ENCODE measurements around the gene ADAM10.

Gene ADAM10

DNA sequence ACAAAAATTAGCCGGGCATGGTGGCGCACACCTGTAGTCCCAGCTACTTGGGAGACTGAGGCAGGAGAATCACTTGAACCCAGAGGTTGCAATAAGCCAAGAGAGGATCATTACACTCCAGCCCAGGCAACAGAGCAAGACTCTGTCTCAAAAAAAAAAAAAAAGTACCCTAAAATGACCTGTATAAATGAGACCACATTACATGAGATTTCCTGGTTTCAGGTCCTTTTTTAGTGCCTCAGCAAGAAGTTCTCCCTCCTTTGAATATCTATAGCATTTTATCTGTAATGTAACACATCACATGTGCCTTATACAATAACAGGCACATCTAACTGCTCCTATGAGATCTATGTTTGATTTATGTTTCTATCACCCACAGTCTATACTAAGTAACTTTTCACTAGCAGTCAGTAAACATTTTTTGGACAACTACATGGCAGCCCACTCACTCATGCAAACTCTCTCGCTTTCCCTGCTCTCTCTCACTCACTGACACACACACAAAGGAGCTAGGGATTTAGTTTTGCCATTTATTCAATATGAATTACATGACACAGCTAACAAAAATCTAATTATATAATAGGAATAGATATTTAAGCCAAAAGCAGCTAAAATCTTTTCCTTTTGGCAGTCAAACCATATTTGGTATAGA, 34.1 kb downstream of the ADAM10 start:
- DNase-seq (ENCODE audit: low read depth), result no peak

DNA sequence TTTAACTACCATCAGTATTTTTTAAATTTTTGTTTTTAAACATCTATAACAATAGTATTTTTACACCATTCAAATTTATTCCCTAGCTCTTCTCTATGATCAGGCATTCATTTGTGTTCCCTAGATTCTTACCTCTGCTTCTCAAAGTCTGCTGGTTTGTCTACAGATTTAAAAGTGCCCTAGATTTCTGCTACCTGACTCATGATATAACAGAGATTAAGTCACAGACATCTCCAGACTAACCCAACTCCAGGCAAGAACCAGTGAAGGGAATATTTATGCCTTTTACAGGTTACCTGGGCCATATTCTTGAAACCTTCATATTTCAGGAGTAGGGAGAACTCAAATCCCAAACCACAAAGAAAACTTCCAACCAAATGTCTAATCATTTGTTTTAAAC, 38.8 kb downstream of the ADAM10 start:
- no peak for DNase-seq (ENCODE audit: low read depth)

DNA sequence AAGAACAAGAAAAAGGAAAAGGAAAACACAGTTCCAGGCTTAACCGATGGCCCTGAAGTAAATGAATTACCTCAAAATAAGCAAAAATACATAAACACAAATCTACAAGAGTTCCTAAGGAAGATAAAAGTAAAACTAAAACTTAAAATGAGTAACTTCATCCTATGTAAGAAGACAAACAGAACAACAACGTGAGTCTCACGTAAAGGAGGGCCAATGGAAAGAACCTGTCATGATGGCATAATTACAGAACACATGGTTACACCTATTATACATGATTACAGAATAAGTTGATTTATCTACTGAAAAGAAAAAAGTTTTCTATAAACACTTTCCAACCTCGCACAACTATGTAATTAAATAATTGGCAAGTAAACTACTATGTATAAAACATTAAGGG, 42.1 kb downstream of the ADAM10 start:
- no peak for DNase-seq (ENCODE audit: low read depth)

DNA sequence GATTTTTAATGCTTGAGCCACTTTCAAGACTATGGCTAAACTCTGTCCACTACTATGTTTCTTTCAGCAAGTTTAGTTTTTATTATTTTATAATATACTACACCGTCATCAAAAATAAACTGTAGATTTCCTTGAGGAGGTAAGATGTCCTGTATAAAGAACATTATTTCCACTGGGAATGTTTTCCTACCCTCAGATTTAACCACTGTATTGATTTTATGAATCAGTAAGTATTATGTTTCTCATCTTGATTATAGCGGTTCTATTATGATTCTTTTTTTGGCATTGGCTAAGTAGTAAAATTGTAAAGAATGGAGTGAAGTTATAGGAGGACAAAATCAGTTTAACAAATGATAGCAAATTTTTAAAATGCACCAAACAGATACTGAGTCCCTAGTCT, 44.4 kb downstream of the ADAM10 start:
- no peak for DNase-seq (ENCODE audit: low read depth)

DNA sequence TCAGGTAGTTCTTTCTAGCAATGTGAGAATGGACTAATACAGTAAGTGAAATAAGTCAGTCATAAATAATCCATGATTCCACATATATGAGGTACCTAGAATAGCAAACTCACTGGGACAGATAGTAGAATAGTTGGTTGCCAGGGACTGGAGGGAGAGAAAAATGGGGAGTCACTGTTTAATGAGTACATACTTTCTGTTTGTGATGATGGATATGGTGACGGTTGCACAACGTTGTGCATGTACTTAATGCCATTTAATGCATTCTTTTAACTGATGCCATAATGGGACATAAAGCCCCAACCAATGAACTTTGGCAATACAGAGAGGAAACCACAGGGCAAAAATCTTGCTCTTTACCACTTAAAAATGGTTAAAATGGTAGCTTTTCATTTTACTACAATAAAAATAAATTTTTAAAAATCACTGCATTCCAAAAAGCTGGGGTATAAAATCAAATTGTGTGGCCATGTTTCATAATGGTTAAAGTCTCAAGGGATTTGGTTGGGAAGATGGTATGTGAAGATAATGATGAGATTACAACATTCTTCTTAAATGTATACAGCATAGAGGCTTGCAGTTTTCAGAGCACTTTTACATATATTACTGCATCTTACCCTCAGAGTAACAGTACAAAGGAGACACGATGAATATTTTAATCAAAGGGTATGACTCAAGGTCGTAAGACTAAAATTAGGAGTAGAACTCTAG, 45.2 kb downstream of the ADAM10 start:
- no peak for DNase-seq (ENCODE audit: low read depth)

DNA sequence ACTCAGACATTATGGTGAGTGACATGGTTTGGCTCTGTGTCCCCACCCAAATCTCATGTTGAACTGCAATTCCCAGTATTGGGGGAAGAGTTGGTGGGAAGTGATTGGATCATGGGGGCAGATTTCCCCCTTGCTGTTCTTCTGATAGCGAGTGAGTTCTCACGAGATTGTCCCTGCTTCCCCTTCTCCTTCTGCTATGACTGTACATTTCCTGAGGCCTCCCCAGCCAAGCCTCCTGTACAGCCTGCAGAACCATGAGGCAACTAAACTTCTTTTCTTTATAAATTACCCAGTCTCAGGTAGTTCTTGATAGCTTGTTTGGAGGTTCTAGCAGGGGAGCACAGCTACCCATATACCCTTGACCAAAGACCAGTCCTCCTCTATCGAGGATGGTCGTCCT, 45.9 kb downstream of the ADAM10 start:
- DNase-seq (ENCODE audit: low read depth), result no peak

DNA sequence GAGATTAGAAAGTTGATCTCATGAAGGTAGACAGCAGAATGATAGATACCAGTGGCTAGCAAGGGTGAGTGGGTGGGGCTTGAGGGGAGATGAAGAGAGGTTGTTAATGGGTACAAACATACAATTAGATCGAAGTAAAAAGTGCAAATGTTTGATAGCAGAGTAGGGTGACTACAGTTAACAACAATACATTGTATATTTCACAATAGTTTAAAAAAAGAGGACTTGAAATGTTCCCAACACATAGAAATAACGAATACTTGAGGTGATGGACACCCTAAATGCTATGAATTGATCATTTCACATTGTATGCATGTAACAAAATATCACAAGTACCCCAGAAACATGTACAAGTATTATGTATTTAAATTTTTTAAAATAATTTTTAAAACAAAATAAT, 47.3 kb downstream of the ADAM10 start:
- DNase-seq (ENCODE audit: low read depth), result no peak

DNA sequence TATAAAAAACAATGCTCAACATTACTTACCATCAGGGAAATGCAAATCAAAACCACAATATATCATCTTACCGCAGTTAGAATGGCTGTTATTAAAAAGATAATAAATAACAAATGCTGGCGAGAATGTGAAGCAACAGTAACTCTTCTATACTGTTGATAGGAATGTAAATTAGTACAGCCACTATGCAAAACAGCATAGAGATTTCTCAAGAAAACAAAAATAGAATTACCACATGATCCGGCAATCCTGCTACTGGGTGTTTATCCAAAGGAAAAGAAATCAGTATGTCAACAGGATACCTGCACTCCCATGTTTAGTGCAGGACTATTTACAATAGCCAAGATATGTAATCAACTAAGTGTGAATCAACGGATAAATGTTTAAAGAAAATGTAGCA, 48.1 kb downstream of the ADAM10 start:
- no peak for DNase-seq (ENCODE audit: low read depth)

DNA sequence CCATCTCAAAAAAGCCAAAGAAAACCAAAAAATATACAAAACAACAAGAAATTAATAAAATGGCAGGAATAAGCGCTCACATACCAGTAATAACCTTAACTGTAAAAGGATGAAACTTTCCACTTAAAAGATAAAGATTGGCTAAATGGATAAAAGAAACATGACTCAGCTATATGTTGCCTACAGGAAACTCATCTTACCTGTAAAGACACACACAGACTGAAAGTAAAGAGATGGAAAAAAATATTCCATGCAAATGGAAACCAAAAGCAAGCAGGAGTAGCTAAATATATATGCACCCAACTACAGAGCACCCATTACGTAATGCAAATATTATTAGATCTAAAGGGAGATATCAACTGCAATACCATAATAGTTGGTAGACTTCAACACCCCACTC, 49.7 kb downstream of the ADAM10 start:
- DNase-seq (ENCODE audit: low read depth), result no peak

DNA sequence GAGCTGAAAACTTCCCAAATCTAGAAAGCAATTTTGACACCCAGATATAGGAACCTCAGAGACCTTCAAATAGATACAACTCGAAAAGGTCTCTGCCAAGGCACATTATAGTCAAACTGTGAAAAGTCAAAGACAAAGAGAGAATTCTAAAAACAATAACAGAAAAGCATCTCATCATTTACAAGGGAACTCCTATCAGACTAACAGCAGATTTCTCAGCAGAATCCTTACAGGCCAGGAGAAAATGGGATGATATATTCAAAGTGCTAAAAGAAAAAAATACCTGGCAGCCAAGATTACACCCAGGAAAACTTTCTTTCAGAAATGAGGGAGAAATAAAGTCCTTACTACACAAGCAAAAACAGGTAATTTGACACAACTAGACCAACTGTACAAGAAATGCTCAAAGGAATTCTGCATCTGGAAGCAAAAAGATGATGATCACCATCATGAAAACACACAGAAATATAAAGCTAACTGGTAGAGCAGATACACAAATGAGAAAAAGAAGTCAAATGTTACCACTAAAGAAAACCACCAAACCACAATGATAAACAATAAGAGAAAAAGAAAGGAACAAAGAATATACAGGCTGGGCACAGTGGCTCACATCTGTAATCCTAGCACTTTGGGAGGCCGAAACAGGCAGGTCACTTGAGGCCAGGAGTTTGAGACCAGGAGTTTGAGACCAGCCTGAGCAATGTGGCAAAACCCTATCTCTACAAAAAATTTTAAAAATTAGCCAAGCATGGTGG, 50.4 kb downstream of the ADAM10 start:
- no peak for DNase-seq (ENCODE audit: low read depth)

DNA sequence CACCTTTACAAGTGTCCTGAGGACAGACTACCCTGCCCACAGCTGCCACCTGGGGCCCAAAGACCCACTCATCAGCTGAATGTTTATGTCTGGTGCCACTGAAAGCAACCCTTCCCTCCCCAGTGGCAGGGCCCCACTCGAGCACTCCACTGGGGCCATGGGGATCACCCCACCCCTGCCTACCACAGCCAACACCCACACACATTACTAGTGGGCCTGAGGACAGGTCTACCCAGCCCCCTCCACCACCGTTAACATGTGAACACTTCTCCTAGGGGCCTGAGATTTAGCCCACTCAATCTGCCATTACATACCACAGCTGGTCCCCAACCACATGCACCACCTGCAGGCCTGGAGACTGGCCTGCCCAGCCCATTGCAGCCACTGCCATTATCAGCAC, 52.3 kb downstream of the ADAM10 start:
- DNase-seq (ENCODE audit: low read depth), result no peak

DNA sequence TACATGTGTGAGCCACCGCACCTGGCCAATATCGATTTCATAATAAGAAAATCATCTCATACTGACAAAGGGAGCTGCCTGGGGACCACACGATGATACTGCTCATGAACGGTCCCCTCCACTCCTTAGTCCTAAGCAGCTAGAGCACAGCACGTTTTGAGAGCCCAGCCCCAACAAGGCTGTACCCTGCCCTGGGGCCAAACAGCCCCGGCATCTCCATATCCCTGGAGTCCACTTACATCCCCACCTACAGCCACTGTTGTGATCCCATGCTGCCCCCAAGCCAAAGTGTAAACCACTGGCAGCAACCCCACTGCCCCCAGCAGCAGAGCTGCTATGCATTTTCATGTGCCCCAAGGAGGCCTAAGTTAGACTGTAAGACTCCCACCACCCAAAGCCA, 52.8 kb downstream of the ADAM10 start:
- DNase-seq (ENCODE audit: low read depth), result no peak

DNA sequence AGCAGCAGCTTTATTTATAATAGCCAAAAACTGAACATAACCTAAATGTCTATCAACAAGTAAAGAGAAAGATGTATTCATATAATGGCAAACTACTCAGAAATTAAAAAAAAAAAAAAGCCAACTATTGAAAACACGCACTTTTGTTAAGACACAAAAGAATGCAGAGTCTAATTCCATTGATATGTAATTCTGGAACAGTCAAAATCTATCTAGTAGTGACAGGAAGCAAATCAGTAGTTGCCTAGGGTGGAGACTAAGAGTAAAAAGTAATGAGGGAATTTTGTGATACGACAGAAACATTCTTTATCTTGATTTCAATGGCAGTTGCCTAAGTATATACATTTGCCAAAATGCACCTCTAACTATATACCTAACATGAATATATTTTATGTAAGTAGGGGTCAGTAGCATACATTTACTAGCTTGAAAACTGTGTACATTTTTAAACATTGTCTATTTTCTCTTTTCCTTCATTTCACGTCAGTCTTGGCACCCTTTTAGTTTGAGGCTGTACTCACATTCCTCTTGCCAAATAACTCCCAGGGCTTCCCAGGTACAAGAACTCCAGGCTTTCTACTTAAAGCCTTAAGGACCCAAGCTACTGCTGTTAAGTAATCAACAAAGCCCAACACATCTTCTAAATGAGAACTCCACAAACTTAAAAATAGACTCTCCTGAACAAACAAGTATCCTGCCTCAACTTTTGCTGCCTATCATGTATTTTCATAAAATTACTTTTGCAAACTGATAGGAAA, 54.7 kb downstream of the ADAM10 start:
- no peak for DNase-seq (ENCODE audit: low read depth)

DNA sequence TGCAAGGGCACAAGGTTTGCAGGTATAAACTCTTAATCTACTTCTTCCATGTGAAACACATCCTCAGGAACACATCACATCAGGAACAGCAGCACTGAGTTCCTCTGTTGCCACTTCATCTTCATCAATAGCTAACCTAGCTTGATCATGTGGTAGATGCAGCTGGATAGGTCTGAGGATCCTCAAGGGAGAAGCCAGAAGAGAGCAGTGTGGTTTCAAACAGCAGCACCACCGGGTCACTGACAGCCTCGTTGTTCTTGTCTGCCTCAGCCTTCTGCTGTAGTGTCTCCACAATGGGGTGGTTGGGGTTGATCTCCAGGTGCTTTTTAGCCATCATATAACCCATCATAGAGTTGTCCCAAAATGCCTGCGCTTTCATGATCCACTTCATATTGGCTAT, 58.8 kb downstream of the ADAM10 start:
- no peak for DNase-seq (ENCODE audit: low read depth)

DNA sequence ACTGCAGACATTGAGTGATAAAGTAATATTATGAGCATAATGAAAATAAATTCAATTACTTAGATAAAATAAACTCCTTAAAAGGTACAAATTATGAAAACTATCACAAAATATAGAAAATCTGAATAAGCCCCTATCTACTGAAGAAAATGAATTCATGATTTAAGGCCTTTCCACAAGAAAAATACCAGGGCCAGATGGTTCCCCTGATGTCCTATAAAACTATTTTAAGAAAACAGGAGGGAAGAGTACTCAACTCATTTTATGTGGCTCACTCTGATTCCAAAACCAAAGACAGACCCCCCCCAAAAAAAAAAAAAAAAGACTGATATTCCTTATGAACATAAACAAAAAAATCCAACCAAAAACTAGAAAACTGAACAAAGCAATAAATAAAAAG, 59.9 kb downstream of the ADAM10 start:
- DNase-seq (ENCODE audit: low read depth), result no peak

DNA sequence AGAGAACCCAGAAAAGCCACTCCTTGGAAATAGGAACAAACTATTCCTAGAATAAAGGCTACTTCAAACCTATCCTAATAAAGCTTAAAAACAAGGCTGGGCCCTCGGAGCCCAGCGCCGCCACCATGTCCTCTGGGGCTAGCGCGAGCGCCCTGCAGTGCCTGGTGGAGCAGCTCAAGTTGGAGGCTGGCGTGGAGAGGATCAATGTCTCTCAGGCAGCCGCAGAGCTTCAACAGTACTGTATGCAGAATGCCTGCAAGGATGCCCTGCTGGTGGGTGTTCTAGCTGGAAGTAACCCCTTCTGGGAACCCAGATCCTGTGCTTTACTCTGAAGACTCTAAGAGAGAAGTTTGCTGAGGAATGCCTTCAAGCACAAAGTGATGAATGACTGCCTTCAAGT, 63.2 kb downstream of the ADAM10 start:
- DNase-seq (ENCODE audit: low read depth), result no peak

DNA sequence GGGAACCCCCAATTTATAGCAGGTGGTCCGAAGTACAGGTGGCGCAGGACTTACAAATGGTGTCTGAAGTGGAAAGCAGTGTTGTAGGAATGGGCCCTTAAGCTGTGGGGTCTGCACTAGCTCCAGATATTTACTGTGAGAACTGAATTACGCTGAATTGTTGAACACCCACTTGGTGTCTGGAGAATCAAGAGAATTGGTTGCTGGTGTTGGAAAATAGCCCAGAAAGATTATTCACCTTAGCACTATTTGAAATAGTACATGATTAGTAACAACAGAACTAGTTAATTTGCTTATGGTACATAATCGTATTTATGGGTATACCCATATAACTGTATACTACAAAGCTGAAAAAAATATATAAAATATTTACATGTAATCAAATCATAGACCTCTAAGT, 64.8 kb downstream of the ADAM10 start:
- no peak for DNase-seq (ENCODE audit: low read depth)

DNA sequence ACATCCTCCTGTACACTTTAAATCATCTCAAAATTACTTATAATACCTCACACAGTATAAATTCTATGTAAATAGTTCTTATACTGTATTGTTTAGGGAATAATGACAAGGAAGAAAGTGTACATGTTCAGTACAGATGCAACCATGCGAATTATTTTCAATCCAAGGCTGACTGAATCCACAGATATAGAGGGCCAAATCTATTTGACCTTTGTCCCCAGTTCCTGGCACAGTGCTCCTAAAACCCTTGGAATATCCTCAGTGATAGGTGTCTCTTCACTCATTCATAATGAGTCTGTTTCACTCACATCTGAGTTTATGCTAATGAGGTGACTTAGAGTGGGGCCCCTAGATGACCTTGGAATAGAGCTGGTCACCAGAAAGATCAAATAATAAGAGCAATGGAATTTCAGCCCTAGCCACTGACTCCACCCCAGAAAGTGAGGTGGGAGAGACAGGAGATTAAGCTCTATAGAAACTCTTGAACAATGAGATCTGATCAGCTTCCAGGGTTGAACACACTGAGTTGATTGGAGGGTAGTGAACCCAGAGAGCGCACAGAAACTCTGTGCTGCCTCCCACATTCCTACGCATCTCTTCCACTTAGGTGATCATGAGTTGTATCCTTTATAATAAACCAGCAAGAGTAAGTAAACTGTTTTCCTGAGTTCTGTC, 65.3 kb downstream of the ADAM10 start:
- no peak for DNase-seq (ENCODE audit: low read depth)

DNA sequence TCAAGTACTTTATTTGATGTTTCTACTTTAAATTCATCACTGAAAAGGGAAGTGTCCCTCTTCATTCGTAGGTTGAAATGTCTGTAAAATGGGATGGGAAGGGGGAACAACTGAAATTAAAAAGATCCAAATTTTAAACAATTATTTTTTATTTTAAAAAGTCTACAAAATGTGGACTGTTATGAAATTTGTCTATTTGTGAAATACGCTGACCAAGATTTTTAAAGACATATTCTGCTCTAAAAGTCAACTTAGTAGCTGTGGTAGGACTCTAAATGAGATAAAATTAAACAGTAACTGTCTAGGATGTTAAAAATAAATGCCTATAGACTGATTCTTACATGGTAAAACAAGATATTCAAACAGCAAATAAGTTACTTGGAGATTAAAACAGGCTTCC, 67.3 kb downstream of the ADAM10 start:
- DNase-seq (ENCODE audit: low read depth), result no peak

DNA sequence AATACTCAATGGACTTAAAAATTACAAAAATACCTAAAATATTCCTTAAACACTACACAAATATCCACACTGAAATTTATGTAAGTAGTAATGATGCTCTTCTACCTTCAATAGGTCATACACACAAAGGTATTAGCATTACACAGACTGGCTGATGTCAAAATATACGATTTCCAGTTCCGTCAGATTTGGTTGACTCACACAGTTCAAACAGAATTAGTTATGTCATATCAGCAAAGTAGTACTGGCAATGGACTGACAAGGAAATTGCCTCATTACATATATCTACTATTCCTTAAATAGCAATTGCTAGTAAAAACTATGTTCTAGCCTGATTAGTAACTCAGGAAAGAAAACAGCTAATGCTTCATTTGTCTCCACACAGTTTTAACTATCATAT, 70.8 kb downstream of the ADAM10 start:
- no peak for DNase-seq (ENCODE audit: low read depth)

DNA sequence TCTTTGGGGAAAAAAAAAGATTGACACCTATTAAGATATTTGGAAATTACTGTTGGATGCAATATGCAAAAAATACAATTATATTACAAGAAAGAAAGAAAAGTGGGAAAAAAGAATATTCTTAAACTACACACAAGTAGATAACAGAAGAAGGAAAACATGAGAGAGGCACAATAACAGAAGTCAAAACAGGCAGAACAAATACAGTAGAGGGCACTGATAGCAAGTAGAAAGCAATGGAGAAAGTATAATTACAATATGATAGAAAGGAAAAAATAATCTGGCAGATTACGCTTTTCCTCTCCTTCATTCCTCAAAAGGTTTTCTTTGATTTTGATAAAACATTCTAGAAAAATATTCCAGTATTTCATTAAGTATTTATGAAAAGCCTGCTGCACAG, 72.1 kb downstream of the ADAM10 start:
- DNase-seq (ENCODE audit: low read depth), result no peak

DNA sequence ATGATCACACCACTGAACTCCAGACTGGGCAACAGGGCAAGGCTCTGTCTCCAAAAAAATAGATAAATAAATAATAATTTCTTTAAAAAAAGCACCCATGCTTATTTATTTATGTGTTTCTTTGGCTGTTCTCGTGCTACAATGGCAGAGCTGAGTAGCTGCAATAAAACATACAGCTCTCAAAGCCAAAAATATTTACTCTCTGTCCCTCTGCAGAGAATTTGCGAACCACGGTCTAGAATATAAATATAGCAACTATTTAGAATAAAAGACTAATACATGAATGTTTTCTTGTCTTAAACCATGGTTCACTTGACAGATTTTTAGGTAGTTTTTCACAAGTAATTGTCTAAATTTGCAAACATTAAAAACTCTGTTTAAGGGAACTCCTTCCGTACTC, 72.7 kb downstream of the ADAM10 start:
- DNase-seq (ENCODE audit: low read depth), result no peak

Measured in stimulated activated CD8-positive, alpha-beta memory T cell treated with anti-CD3 and anti-CD28 coated beads, Interleukin-4, amount 100 ng/mL, for 24 hours (primary cell).